Activated CD4-positive, alpha-beta T cell treated with anti-CD3 and anti-CD28 coated beads for 4 hours (primary cell): ENCODE results near the gene SSR4.

Source experiments
- DNase-seq, 2 donors: peaks; one replicate each; pipeline ENCODE4 v3.0.0-alpha.2; 2020

Gene SSR4

DNA sequence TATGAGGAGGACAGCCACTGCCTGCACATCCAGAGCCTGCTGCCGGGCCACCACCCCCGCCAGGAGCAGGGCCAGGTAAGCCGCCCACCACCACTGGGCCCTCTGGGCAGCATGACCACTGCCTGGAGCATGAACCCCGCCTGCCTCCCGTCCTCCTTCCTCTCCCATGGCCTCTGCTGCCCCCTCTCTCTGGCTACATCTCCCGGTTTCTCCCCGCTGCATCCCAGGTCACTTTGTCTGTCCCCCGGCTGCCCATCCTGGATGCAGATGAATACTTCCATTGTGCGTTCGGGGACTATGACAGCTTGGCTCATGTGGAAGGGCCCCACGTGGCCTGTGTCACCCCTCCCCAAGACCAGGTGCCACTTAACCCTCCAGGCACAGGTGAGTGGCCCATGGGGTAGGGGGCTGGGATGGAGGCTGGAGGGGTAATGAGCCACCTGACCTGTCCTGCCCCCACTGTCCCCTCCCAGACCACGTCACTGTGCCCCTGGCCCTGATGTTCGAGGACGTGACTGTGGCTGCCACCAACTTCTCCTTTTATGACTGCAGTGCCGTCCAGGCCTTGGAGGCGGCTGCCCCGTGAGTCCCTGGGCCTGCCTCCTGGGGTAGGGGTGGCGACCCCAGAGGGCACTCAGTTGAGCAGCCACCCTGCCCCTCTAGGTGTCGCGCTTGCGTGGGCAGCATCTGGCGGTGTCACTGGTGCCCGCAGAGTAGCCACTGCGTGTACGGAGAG is 24.4 kb upstream of the SSR4 start:
- no peak for DNase-seq

- DNase-seq, result no peak
Observed at GRCh38 chrX:153770601-153771414, 23.7 kb upstream of the SSR4 start.

GRCh38 chrX:153771415-153772315 is 22.8 kb upstream of the SSR4 start:
- DNase-seq, result no peak

GRCh38 chrX:153772316-153773217 is 21.9 kb upstream of the SSR4 start:
- DNase-seq, result no peak

DNA sequence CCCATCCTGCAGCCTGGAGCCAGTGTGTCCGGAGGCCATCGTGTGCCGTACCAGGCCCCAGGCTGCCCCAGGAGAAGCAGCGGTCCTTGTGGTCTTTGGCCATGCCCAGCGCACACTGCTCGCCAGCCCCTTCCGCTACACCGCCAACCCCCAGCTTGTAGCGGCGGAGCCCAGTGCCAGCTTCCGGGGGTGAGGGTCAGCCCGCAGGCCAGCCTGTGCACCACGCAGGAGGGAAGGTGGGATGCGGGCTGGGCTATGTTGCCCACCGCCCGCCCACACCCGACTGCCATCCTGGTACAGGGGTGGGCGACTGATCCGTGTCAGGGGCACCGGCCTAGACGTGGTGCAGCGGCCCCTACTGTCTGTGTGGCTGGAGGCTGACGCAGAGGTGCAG is 21.3 kb upstream of the SSR4 start:
- DNase-seq, result no peak

GRCh38 chrX:153773741-153774575 is 20.5 kb upstream of the SSR4 start:
- DNase-seq, result no peak

GRCh38 chrX:153774576-153775292 is 19.7 kb upstream of the SSR4 start:
- DNase-seq, result no peak

DNA sequence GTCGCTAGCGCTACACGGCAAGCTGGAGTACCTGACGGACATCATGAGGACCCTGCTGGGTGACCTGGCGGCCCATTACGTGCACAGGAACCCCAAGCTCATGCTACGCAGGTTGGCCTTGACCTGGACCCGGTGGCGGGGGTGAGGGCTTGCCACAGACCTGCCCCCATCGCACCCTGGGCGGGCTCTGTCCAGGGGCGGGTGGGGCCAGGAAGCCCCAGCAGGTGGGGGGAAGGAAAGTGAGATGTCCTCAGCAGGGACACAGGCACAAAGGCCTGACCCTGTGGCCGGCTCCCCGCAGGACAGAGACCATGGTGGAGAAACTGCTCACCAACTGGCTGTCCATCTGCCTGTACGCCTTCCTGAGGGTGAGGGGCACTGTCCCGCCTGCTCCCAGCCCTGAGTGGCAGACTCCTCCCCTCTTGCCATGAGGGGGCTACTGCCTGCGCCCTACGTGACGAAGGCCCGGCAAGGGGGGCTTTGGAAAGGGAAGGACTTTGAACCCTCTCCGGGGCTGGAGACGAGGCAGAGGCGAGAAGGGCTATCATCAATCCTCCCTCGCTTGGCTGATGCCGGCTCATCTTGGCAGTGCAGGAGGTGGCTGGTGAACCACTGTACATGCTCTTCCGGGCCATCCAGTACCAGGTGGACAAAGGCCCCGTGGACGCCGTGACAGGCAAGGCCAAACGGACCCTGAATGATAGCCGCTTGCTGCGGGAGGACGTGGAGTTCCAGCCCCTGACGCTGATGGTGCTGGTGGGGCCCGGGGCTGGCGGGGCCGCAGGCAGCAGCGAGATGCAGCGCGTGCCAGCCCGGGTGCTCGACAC is 19.0 kb upstream of the SSR4 start:
- DNase-seq, result no peak

DNA sequence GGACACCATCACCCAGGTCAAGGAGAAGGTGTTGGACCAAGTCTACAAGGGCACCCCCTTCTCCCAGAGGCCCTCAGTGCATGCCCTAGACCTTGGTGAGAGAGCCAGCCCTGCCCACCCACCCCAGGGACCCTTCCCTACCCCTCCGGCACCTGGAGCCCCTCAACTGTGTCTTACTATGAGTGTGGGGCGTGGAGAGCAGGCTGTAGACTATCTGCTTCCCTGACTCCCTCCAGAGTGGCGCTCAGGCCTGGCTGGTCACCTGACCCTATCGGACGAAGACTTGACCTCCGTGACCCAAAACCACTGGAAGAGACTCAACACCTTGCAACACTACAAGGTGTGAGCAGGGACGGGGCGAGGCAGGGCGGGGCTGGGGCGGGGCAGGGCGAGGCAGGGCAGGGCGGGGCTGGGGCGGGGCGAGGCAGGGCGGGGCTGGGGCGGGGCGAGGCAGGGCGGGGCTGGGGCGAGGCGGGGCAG is 18.3 kb upstream of the SSR4 start:
- no peak for DNase-seq

GRCh38 chrX:153776611-153777045 is 17.8 kb upstream of the SSR4 start:
- no peak for DNase-seq

GRCh38 chrX:153777261-153778090 is 17.0 kb upstream of the SSR4 start:
- no peak for DNase-seq

- no peak for DNase-seq
Observed at GRCh38 chrX:153778181-153778580, 16.3 kb upstream of the SSR4 start.

DNA sequence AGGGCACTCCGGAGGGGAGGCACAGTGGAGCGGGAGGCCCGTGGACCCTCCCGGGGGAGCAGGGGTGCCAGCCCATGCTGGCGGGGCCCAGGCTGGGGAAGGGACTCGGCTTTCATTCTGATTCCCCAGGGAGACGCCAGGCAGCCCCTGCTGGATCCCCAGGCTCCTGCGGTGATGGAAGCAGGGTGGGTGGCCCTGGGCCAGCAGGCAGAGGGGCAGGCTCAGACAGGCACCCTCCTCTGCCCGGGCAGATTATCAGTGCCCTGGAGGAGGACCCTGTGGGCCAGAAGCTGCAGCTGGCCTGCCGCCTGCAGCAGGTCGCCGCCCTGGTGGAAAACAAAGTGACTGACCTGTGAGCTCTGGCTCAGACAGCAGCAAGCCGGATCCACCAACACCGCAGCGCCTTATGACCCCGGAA is 15.8 kb upstream of the SSR4 start:
- DNase-seq, result no peak

DNA sequence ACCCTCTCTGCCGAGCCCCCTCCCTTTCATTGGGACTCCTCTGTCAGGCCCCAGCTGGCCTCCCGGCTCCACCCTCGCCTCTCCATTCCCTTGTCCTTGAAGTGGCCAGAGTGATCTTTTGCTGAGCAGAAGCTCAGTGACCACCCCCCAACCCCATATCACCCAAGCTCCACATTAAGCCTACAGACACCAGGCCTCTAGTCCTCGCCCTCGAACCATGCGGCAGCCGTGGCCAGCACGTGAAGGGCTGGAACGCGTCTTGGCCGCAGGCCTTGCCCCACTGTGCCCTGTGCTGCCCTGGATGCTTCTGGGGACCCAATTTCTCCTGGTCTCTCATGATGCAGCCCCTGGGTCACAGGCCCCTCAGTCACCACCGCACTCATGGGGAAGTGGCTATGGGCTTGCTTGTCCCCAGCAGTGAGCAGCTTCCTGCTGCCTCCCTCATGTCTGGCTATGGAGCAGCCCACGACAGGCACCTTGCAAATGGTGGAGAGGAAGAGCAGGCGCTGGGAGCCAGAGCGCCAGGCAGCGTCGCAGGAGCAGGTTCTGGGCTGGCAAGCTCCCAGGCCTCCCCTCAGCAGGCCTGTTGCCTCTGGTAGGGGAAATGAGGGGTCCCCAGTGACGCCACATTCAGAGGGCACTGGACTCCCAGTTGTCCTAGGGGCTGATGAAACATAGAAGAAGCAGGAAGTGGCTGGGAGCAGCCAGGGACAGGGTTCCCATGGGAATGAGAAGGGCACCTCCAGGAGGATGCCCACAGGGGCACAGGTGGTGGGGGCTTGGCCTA is 14.4 kb upstream of the SSR4 start:
- DNase-seq, result no peak

DNA sequence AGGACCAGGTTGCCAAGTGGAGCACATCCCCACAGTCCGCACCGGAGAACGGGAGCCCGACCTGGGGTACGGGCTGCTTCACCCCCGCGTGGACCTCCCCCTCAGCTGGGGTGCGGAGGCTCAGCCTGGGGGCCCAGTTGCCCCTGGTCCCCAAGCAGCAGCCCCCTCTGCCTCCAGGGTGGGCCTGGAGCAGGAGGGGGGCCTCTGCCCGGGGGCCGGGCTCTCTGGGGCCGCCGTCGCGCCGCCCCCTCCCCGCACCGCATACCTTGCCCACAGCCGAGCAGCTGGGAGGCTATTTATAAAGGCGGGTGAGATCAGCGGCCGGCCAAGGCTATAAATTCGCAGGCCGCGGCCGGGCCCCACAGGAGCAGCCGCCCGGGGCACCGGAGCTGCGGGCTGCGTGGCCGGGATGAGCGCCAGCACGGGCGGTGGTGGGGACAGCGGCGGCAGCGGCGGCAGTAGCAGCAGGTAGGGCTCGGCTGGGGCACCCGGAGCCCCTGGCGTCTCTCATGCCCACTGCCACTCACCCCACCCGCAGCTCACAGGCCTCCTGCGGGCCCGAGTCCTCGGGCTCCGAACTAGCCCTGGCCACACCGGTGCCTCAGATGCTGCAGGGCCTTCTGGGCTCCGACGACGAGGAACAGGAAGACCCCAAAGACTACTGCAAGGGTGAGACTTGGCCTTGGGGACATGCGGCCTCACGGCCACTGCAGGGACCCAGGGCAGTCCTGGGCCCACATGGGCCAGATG is 13.6 kb upstream of the SSR4 start, which contains the start of gene SRPK3:
SRPK3 (plus strand) TSS at position 364 of the 750 bp plus-strand sequence; CDS start at position 410, 46 bp downstream.
- no peak for DNase-seq

- no peak for DNase-seq
Observed at GRCh38 chrX:153781428-153782047, 12.9 kb upstream of the SSR4 start.
